Astrocyte of the cerebellum (primary cell): ENCODE measurements around the gene YWHAB.
"Not testable (repeated sequence)": the region's sequence is repeated elsewhere in the genome, so short reads cannot be mapped to it uniquely, and the experiment has no call there.

Experiments used
- DNase-seq: peaks from one replicate; pipeline ENCODE4 v3.0.0-alpha.2; 2011; ENCODE audit warnings: low read depth
- H3K4me3 ChIP-seq: 2 replicates; pipeline ENCODE4 v1.5.1; 2011; ENCODE audit warnings: mild to moderate bottlenecking, low read depth, low read length, moderate library complexity
- in situ Hi-C: cut with HindIII; loops from 2 replicates; pipeline ENCODE4 v1.10.0; 2017; ENCODE audit warnings: low sequenced_read_pairs
- TF ChIP-seq, protein P1 (sequence below): IDR thresholded peaks from 2 replicates; pipeline ENCODE4 v1.5.1; 2012; ENCODE audit warnings: low read length, low read depth, moderate library complexity, mild to moderate bottlenecking; ENCODE audit errors: missing control alignments

YWHAB gene

DNA sequence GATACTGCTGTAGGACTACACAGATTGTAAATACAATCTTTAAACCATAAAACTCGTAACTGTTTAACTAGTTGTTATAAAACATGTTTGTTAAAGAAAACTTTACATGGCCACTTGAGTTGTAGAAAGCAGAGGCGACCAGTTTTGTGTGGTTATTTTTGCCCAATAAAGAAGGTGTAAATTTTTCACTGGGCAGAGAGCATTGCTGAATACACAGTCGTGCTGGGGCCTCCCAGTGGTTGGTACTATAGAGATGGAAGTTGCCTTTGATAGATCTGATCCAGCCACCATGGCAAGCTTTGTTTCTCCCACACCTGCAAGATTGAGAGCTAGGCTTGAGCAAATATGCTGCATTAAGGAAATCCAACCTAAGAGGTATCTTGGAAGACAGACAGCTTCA, 34.0 kb upstream of the YWHAB start:
- DNase-seq: no peak
- no peak overlapping the region for H3K4me3 ChIP-seq
- in situ Hi-C loops: no loop called here
- TF ChIP-seq, protein P1, sequence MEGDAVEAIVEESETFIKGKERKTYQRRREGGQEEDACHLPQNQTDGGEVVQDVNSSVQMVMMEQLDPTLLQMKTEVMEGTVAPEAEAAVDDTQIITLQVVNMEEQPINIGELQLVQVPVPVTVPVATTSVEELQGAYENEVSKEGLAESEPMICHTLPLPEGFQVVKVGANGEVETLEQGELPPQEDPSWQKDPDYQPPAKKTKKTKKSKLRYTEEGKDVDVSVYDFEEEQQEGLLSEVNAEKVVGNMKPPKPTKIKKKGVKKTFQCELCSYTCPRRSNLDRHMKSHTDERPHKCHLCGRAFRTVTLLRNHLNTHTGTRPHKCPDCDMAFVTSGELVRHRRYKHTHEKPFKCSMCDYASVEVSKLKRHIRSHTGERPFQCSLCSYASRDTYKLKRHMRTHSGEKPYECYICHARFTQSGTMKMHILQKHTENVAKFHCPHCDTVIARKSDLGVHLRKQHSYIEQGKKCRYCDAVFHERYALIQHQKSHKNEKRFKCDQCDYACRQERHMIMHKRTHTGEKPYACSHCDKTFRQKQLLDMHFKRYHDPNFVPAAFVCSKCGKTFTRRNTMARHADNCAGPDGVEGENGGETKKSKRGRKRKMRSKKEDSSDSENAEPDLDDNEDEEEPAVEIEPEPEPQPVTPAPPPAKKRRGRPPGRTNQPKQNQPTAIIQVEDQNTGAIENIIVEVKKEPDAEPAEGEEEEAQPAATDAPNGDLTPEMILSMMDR: no peak

DNA sequence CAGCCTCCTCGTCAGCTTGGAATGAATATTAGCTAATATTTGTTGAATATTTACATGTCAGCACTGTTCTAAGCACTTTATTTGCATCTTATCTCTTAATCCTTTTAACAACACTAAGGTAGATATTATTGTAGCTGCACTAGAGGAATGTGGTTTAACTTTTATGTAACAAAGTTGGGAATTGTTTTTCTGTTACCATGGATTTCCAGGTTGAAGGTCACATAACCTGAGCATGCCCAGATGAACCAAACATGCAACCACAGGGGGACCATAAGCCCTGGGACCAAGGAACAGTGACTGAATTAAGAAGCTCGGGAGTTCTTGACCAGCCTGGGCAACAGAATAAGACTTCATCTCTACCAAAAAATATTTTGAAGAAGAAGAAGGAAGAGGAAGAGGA, 29.1 kb upstream of the YWHAB start:
- in situ Hi-C loops: no loop called here
- no peak overlapping the region for H3K4me3 ChIP-seq
- DNase-seq: no peak
- TF ChIP-seq, protein P1: no peak

DNA sequence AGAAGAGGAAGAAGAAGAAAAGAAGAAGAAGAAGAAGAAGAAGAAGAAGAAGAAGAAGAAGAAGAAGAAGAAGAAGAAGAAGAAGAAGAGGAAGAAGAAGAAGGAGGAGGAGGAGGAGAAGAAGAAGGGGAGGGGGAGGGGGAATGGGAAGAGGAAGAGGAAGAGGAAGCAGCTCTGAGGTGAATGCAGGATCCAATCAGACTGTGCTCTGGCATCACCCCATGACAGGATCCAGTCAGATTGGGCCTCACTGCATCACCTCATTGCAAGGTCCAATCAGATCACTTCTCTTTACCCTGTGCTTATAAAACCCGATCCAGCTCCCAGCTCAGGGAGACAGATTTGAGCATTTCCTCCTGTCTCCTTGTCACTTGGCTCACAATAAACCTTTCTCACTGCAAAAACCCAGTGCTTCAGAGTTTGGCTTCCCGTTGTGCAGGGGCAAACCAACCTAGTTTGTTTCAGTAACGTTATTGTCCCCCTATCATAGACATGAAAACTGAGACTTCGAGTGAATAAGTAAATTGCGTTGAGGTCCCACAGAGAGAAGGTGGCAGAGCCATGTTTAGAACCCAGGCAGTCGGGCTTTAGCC, 28.6 kb upstream of the YWHAB start:
- in situ Hi-C loops: no loop called here
- DNase-seq: no peak
- H3K4me3 ChIP-seq: no peak overlapping the region
- TF ChIP-seq, protein P1: no peak

DNA sequence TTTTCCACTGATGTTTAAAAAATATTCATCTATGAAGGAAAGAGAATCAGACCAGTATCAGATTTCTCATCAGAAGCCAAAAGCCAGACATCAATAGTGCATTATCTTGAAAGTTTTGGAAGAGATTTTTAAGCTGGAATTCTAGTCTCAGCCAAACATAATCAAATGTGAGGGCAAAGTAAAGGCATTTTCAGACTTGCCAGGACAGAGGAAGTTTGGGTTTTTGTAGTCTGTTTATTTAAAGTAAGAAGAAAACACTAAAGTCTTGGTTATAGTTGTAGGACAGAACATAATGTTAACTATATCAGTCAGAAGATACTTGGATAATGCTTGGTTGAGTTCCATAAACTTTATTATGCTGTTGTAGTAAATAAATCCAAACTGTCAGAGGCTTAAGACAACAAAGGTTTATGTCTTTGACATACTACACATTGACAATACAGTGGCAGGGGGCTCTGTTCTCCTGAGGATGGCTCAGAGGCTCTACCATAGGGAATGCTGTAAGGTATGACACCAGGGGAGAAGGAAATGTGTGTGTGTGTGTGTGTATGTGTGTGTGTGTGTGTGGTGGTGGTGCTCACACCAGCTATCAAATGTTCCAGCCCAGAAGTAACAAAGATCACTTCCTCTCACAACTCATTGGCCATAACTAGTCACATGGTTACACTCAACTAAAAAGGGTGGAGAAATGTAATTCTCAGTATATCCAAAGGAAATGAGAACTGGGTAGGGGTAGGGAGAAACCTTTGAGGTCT, 26.7 kb upstream of the YWHAB start:
- in situ Hi-C loops: no loop called here
- DNase-seq: no peak
- TF ChIP-seq, protein P1: no peak
- H3K4me3 ChIP-seq: no peak overlapping the region

DNA sequence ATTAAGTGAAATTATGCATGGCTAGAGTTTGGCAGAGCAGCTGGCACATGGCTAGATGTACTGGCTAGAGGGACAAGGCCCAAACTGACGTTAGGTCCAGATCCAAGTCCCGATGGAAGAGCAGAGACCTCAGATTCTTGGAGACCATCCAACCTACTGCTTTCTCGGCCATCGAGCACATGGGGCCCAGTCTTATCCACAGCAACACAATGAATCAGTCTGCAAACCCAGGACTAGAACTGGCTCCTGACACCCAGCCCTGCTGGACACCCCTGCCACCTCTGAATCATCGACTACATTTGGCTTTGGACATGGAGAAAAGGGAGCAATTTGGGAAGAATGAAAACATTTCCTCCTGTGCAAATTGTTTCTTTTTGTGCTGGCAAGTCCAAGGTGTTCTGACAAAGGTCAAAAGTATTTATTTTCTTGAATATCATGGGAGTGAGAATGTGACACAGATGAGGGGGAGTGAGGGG, 23.9 kb upstream of the YWHAB start:
- peak; percentile 15 for DNase-seq
- TF ChIP-seq, protein P1: no peak
- in situ Hi-C loops: no loop called here
- H3K4me3 ChIP-seq: no peak overlapping the region

DNA sequence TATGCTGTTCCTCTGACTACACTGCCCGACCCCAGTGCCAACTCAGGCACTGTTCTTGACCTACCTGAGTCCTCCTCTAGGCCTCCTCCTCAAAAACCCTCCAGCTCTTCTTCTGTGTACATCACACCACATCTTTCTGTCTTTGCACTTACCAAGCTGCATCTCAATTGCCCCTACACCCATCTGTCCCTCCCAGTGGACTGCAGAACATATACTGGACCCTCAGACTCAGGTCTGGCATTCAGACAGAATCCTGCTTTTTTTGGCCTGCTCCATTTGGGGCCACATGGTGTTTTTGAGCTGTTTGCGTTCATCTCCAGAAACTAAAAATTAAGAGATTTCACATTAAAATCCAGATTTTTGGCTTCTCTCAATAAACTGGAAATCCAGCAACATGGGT, 23.2 kb upstream of the YWHAB start:
- no peak for DNase-seq
- in situ Hi-C loops: no loop called here
- H3K4me3 ChIP-seq: no peak overlapping the region
- TF ChIP-seq, protein P1: no peak

DNA sequence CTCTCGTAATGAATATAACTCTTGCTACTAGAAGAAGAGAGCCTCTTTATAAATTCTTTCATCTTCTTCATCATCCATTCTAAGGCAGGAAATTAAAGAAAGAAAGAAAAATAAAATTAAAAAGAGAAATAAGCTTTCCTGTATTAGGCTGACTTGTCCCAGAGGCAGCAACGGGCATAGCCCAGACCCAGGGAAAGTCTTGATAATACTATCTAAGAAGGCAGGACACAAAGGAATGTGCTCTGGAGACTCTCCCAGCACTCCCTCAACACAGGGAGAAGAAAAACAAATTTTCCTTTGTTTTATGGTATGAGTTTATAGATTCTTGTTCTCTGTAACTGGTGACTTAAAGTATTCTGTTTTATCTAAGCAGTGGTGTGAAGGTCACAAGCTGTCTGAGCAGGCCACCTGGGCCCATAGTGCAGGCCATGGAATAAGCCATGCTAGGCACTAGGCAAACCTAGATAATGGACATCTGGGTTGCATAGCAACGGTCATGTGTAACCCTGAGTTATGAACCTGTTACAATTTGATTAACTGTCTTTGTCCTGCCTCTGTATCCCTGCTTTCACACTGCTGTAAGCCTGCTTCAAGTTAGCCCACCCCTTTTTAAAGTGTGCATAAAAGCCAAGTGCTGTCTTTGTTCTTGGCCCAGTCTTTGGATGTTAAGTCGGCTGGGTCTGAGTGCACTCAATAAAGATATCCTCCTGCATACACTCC, 22.0 kb upstream of the YWHAB start:
- H3K4me3 ChIP-seq, DNase-seq, in situ Hi-C loops: not testable (repeated sequence)

DNA sequence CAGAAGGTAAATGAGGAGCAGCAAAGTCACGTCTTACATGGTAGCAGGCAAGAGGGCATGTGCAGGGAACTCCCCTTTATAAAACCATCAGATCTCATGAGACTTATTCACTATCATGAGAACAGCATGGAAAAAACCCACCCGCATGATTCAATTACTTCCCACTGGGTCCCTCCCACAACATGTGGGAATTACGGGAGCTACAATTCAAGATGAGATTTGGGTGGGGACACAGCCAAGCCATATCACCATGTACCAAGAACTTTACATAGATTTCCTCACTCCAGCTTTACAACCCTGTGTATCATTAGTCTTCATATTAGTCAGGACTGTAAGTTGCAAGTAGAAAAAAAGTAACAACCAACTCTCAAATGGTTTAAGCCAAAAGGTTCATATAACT, 21.0 kb upstream of the YWHAB start:
- DNase-seq, H3K4me3 ChIP-seq, in situ Hi-C loops: not testable (repeated sequence)
